Measurements from ENCODE around the gene SLITRK2.

The SLITRK2 gene

GRCh38 chrX:145817331-145818185 is at the start of gene SLITRK2:
SLITRK2 (plus strand) TSS chrX:145817829; CDS start chrX:145822426, 4,597 bp downstream.
- DNase-seq: no peak

GRCh38 chrX:145773006-145773405 is 44.6 kb upstream of the SLITRK2 start:
- no peak for DNase-seq

DNA sequence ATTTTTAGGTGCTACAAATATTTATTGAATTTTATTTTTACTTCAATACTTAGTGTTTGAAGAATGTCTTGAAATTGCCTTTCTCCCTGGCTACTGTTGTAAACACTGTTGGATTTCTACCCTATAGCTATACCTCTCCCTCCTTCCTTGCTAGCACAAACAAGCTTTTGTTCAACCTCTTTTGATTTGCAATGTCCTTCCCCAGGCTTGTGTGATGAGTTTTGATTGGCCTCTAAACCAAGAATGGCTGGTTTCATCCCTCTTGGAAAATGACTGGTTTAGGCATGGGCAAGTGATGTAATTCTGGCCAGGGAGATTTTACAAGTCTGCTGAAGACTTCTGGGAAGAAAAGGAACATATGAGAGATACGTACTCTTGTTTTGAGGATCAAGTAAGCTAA is 25.3 kb upstream of the SLITRK2 start:
- DNase-seq: no peak

DNA sequence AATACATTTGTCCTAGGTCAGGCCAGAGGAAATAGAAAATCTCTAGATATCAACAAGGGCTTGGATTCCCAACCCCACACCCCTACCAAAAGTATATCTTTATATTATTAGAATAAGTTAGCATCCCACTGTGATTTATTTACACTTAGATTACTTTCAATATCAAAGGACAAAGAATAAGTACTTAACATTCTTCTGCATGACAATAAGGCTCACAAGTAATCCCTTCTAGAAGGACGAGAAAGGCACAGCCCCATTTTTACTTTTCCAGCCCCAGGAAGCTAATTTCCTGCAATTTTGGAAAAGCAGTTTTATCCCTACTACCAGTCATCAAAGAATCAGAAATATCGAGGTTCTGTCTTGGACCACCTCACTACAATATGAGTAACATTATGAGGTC is 14.1 kb upstream of the SLITRK2 start:
- no peak for DNase-seq

- DNase-seq: no peak
Observed at GRCh38 chrX:145813081-145813480, 4.5 kb upstream of the SLITRK2 start.

- no peak for DNase-seq
Observed at GRCh38 chrX:145816601-145817315, 871 bp upstream of the SLITRK2 start.

GRCh38 chrX:145818186-145819113 is 821 bp downstream of the SLITRK2 start:
- DNase-seq: no peak

GRCh38 chrX:145820825-145821224 is 3.2 kb downstream of the SLITRK2 start:
- DNase-seq: no peak

- DNase-seq: no peak
Observed at GRCh38 chrX:145821291-145821897, 3.8 kb downstream of the SLITRK2 start.

GRCh38 chrX:145821898-145822571 is 4.4 kb downstream of the SLITRK2 start:
- DNase-seq: no peak

DNA sequence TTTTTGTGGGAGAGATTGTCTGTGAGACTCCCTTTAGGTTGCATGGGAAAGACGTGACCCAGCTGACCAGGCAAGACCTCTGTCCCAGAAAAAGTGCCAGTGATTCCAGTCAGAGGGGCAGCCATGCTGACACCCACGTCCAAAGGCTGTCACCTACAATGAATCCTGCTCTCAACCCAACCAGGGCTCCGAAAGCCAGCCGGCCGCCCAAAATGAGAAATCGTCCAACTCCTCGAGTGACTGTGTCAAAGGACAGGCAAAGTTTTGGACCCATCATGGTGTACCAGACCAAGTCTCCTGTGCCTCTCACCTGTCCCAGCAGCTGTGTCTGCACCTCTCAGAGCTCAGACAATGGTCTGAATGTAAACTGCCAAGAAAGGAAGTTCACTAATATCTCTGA is 5.5 kb downstream of the SLITRK2 start:
- no peak for DNase-seq

DNA sequence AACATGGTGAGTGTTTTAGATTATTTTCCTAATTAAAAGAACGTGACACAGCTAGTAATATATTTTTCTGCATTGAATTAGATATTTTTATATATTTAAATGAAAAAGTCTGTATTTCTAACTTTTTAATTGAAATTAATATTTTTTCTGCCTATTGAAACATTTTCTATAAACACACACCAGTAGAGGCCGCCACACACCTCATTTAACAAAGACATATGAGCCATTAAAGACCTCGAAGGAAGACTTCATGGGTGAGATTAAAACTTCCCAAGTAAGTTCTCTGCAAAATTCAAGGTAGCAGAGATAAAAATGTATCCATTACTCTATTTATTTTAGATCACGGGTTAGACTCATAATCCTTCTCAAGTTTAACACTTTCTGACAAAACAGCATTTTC is 8.3 kb downstream of the SLITRK2 start:
- DNase-seq: no peak

GRCh38 chrX:145826466-145826865 is 8.8 kb downstream of the SLITRK2 start:
- no peak for DNase-seq

DNA sequence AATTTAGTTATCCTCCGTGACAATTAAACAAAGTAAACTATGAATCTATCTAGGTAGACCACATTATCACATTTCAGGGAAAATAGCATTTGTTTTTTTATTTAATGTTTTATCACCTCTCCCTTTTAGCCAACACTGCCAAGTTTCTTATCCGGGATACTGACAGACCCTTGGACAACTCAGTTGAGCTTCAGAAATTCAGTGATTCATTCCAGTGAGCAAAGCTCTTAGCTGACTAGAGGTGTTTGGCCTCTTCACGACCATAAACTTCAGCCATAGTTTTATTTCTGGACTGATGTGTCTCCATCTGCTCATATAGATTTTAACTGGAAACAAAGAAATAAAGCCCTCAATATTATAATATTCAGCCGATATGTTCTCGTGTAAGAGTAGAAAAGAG is 15.2 kb downstream of the SLITRK2 start:
- DNase-seq: no peak

DNA sequence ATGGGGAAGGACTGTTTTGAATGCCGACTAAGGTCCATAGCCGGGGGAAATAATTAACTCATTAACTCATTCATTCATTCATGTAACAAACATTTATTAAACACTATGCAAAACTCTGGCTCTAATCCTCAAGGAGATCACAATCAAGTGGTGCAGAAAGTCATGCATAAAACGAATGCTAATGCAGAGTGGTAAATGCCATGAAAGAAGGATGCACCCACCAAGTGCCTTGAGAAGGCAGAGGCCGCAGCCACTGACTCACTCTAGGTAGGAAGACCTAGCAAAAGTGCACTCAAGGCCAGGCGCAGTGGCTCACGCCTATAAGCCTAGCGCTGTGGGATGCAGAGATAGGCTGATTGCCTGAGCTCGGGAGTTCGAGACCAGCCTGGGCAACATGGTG is 22.9 kb downstream of the SLITRK2 start:
- DNase-seq: no peak

DNA sequence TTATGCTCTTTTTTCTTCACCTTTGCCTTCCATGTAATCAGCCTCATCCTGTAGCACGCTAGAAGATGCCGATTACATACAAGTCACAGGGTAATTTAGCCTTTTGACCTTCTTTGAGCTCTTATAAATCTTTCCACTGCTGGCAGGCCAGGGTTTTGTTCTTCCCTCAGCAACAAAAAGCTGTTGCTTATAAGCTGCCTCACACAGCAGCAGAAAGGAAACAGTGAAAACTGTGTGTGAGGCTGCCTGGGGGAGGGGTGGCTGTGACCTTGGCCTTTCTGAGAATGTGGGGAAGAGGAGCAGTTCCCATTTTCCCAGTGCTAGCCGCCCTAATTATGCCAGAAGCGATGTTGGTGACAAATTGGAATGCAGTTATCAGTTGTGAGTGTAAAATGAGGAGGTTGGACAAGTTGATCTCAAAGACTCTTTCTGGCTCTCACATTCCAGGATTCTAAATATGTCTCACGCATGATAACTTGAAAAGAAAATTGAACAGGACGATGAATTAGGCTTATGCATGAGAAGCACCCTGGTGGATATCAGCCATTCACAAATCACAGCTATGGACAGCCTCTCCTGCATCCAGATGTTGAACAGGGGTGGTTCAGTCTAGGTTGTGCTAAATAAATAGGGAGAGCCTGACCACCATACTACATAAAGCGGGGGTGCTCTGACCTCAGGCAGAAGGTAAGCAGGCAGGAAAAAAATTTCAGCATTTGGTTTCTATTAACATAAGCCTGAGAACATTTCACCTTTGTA is 25.7 kb downstream of the SLITRK2 start:
- DNase-seq: no peak

- DNase-seq: no peak
Observed at GRCh38 chrX:145844886-145845285, 27.3 kb downstream of the SLITRK2 start.

DNA sequence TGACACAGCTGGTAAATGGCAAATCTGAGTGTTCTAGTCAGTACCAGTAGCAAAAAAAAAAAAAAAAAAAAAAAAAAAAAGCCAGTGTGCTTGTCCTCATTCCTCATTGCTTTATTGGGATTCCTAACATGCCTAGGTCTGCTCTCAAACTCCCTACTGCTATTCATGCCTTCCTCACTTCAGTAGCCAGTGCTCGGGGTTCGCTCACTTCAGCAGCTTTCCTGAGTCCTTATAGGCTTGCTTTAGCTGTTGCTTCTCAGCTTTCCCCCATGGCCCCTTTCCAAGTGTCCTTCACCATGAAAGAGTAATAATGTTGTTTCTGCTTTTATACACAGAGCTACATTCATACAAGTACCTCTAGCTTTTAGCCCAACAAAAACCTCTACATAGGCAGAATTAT is 30.8 kb downstream of the SLITRK2 start:
- no peak for DNase-seq

GRCh38 chrX:145848857-145849256 is 31.2 kb downstream of the SLITRK2 start:
- no peak for DNase-seq

- DNase-seq: no peak
Observed at GRCh38 chrX:145853181-145853580, 35.6 kb downstream of the SLITRK2 start.

DNA sequence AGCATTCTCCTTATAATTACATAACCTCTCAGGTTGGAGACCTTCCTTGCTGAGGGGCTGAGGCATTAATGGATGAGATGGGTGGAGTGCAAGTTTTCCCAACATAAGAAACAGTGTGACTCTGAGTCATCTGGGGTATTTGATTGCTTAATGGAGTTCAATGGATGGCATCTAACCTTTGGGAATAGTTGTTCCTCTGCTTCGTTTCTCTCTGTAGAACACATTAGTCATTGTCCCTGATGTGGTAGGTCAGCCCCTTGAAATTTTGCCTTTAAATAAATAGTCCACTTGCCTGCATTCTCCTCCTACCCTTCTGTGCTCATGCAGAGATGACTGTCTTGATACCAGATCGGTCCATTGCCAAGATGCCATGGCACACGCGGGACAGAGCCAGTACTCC is 38.6 kb downstream of the SLITRK2 start:
- DNase-seq: no peak
